A549 treated with RU486 at 1 μM for 4 hours (cell line): ENCODE measurements around the gene HYAL2. TPM values are rescaled to one million over a fixed set of nuclear protein-coding genes. Genes with fewer than 3 reads are reported as not detected.

Experiments used
- total RNA-seq: library from RNA; stranded (reverse); fragments of 200-300 nt; extraction: Qiagen RNA extraction; gene quantifications from 5 replicates; pipeline ENCODE4 v1.2.3, GENCODE V29; 2022; ENCODE audit warnings: low read depth

HYAL2 gene
- total RNA-seq, 1 experiment from 2014 or later: 26.2 TPM

Other genes with a start within 250 kb of the HYAL2 start
- 29.4 to 36.2 TPM (median 32.1 TPM) in 5 replicates for gene RBM5, start 233.8 kb downstream of the HYAL2 start, total RNA-seq
- 6.6 to 12.1 TPM (median 10.9 TPM) in 5 replicates for gene SEMA3F, start 167.4 kb downstream of the HYAL2 start, total RNA-seq
- not detected in 5 replicates for gene GNAT1, start 131.1 kb downstream of the HYAL2 start, total RNA-seq
- gene SLC38A3, start 117.5 kb downstream of the HYAL2 start, total RNA-seq: 0.05 to 0.32 TPM (median 0.10 TPM) in 3 of 5 replicates, not detected in the others
- gene GNAI2, start 86.5 kb downstream of the HYAL2 start, total RNA-seq: 31.9 to 44.2 TPM (median 43.1 TPM) in 5 replicates
- 5.2 to 10.2 TPM (median 6.5 TPM) in 5 replicates for gene SEMA3B, start 53.6 kb downstream of the HYAL2 start, total RNA-seq
- 0.13 TPM in 1 of 5 replicates, not detected in the others for gene LSMEM2, start 43.7 kb downstream of the HYAL2 start, total RNA-seq
- gene IFRD2, start 30.3 kb downstream of the HYAL2 start, total RNA-seq: 73.1 to 92.6 TPM (median 90.1 TPM) in 5 replicates
- gene HYAL3, start 23.3 kb downstream of the HYAL2 start, total RNA-seq: 5.4 to 9.6 TPM (median 7.6 TPM) in 5 replicates
- gene NAA80, start 23.3 kb downstream of the HYAL2 start, total RNA-seq: 3.4 to 6.7 TPM (median 5.9 TPM) in 5 replicates
- 0.27 to 0.50 TPM (median 0.45 TPM) in 5 replicates for gene HYAL1, start 19.2 kb downstream of the HYAL2 start, total RNA-seq
- gene TUSC2, start 5.5 kb upstream of the HYAL2 start, total RNA-seq: 23.2 to 42.9 TPM (median 38.6 TPM) in 5 replicates
- gene RASSF1, start 18.1 kb upstream of the HYAL2 start, total RNA-seq: 15.6 to 21.0 TPM (median 20.4 TPM) in 5 replicates
- 0.87 to 1.4 TPM (median 1.1 TPM) in 5 replicates for gene ZMYND10, start 23.0 kb upstream of the HYAL2 start, total RNA-seq
- 10.9 to 13.8 TPM (median 11.9 TPM) in 5 replicates for gene NPRL2, start 28.0 kb upstream of the HYAL2 start, total RNA-seq
- 14.3 to 23.8 TPM (median 20.5 TPM) in 5 replicates for gene CYB561D2, start 28.1 kb upstream of the HYAL2 start, total RNA-seq
- gene TMEM115, start 36.8 kb upstream of the HYAL2 start, total RNA-seq: 34.2 to 49.4 TPM (median 44.2 TPM) in 5 replicates
- 0.25 to 0.75 TPM (median 0.58 TPM) in 5 replicates for gene CACNA2D2, start 180.9 kb upstream of the HYAL2 start, total RNA-seq
- 2.0 to 2.9 TPM (median 2.5 TPM) in 5 replicates for gene C3orf18, start 245.0 kb upstream of the HYAL2 start, total RNA-seq
- gene HEMK1, start 246.8 kb upstream of the HYAL2 start, total RNA-seq: 4.4 to 7.4 TPM (median 6.3 TPM) in 5 replicates